HG03039 (cell line): Measurements from ENCODE around the gene SP1.
A peak's percentile ranks its signal among the peaks of the same experiment; 100 is the strongest.
"Not testable (repeated sequence)": the region's sequence is repeated elsewhere in the genome, so short reads cannot be mapped to it uniquely, and the experiment has no call there.

ENCODE experiments used
- ATAC-seq: cut with Tn5 transposase; IDR thresholded peaks from one replicate; pipeline ENCODE4 v1.9.1; 2021; ENCODE audit warnings: mild to moderate bottlenecking, moderate library complexity; ENCODE audit not compliant: unreplicated experiment

The SP1 gene

DNA sequence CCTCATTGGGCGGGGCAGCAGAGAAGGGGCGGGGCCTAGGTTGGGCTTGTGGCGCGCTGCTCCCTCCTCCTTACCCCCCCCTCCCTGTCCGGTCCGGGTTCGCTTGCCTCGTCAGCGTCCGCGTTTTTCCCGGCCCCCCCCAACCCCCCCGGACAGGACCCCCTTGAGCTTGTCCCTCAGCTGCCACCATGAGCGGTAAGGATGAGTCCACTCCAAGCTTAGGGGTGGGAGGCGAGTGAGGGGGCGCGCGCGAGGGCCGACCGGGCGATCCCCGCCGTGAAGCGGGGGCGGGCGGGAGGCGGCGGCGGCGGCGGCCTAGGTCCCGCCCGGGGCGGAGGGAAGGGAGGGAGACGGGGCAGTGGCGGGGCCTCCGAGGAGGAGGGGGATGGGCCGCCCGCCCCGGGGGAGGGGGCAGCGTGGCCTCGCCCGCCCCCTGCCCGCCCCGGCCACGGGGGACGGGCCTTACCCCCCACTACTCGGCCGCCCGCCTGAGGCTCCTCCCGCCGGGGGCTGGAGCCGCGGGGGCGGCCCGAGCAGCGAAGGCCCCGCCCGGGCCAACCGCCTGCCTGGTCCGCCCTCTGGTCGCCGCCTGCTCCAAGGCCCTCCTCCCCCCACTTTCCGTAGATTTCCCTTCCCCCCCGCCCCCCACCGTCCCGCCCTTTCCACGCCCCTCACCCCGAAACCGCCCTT lies at the start of gene SP1:
SP1 (plus strand) TSS at position 73 of the 690 bp plus-strand sequence; CDS start at position 189, 116 bp downstream.
- peak; percentile 38 for ATAC-seq

DNA sequence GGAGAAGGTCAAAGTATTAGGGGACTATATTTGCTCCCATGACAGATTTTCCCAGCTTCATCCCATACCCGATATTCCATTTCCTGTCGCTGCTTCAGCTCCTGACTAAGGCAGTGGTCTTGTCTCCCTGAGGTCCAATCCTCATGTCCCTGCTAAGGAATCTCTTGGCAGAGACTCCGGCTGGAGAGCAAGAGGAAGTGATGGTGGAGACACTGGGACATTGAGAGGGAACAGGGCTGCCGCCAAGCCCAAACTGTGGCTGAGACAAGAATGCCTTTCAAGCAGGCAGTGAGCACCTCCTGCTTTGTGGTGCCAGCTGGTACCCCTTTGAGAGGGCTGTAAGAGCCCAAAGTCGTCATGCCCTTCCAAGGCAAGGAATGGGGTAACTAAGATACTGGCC lies 49.3 kb upstream of the SP1 start:
- no peak for ATAC-seq

GRCh38 chr12:53332339-53332738 lies 47.6 kb upstream of the SP1 start:
- ATAC-seq: not testable (repeated sequence)

GRCh38 chr12:53332744-53333143 lies 47.2 kb upstream of the SP1 start:
- no peak for ATAC-seq

GRCh38 chr12:53333289-53333688 lies 46.7 kb upstream of the SP1 start:
- no peak for ATAC-seq

- ATAC-seq: no peak
These were observed 46.1 kb upstream of the SP1 start for GRCh38 chr12:53333845-53334244.

DNA sequence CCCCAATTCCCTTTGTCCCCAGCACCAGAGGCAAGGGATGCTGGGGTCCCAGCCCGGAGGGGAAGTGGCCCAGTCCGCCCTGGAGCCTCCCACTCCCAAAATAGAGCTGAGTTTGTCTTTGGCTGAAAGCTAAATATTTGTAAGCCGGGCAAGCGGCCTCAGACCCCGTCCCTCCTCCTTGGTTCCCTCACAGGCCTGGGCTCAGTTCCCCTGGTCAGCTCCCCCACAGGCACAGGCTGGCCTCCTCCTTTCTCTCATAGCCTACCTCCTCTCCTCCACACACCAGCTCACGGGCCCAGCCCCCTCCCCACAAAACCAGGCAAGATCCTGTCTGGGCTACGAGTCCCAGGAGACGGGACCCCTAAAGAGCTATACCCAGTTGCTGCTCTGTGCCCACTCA lies 45.2 kb upstream of the SP1 start:
- no peak for ATAC-seq

- no peak for ATAC-seq
These were observed 43.7 kb upstream of the SP1 start, which contains the start of gene SP7 for GRCh38 chr12:53336181-53336681. TSS of gene SP7 (minus strand) at chr12:53336354. CDS start at chr12:53335646, 708 bp downstream.

DNA sequence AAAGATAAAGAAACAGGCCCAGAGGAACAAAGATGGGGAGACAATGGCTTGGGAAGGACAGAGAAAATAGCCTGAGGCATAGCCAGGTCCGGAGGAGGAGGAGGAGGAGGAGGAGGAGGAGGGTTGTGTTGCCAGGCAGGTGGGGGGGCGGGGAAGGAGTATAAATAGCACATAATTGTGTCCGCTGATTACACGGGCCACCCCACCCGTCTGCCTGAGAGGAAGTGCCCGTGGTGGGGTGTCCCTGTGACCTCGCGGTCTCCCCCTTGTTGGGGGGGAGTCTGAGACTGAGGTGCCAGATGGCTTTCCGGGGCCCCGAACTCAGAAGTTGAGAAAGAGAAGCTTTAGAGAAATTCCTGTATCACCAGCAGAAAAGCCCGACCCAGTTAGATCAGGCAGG lies 42.0 kb upstream of the SP1 start:
- ATAC-seq: no peak

DNA sequence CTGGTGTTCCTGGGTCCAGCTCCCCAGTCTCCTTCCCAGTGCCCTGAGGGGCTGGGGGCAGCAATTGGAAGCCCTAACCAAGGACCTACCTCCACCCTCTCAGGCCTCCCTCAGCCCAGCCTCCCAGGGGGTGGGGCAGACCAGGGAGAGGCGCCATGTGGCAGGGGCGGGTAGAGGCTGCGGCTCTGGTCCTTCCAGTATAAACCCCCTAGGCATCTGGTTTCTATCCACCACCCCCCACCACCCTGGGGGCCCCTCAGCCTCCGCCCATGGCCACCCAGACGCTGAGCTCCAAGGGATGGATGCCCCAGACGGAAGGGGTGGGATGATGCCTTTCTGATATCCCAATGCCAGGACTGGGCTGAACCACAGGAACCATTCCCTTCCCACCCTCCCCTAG lies 41.1 kb upstream of the SP1 start:
- ATAC-seq: no peak

DNA sequence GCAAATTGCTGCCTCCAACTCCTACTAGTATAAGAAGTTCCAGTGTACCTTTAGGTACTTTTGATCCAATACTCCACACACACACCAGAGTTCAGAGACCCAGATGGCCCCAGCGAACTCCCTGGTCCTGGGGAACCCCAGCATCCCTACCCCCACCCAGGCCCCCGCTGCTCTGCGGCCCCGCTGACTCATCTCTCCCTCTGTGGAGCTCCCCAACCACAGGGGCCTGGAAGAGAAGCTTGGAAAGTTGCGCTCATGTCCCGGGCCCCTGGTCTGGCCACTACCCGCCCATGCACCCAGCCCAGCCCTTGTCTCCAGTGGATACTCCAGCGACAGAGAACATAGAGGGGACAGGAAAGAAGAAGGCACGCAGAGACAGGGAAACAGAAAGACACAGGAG lies 39.6 kb upstream of the SP1 start:
- ATAC-seq: no peak

DNA sequence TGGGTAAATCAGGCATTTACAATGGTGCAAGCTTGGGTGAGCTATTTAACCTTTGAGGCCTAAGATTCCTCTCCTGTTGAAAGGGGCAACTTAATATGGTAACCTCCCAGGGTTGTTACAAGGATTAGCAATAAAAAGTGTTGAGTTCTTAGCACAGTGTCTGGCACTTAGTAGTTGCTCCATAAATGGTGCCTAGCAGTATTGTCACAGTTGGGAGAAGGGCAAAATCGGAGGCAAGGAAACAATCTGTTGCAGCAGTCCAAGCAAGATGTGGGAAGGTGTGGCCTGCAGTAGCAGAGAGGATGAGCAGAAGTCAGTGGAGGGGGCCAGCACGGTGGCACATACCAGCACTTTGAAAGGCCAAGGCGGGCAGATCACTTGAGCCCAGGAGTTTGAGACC lies 36.5 kb upstream of the SP1 start:
- no peak for ATAC-seq

- ATAC-seq: no peak
These were observed 36.0 kb upstream of the SP1 start for GRCh38 chr12:53343969-53344368.

GRCh38 chr12:53344487-53344823 lies 35.5 kb upstream of the SP1 start:
- no peak for ATAC-seq

DNA sequence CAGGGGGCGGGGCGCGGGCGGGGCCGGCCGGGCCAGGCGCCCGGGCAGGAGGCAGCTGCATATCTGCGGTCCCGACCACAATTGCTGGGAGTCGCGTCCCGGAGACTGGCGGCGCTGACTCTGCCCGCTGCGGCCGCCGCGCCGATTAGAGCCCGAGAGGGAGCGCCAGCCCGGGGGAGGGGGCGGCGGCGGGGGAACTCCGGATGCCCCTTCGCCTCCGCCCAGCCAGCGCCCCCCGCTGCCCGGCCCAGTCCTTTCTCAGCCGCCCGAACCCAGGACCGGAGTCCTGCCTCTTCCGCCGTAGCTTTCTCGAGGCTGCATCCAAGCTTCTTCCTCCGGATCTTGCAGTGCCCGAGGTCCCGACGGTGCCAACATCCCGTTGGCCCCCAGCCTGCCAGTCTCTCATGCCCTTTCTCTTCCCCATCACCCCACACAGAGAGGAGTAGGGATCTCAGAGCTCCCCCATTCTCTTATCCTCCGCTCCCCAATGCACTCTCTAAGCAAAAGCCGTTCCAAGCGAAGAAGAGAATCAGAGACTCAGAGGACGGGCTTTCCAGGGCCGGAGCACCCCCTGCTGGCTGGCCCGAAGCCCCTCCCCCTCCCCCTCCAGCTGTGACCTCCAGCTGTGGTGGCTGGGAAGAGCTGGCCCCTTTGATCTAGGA lies 35.0 kb upstream of the SP1 start:
- peak; percentile 59 for ATAC-seq

DNA sequence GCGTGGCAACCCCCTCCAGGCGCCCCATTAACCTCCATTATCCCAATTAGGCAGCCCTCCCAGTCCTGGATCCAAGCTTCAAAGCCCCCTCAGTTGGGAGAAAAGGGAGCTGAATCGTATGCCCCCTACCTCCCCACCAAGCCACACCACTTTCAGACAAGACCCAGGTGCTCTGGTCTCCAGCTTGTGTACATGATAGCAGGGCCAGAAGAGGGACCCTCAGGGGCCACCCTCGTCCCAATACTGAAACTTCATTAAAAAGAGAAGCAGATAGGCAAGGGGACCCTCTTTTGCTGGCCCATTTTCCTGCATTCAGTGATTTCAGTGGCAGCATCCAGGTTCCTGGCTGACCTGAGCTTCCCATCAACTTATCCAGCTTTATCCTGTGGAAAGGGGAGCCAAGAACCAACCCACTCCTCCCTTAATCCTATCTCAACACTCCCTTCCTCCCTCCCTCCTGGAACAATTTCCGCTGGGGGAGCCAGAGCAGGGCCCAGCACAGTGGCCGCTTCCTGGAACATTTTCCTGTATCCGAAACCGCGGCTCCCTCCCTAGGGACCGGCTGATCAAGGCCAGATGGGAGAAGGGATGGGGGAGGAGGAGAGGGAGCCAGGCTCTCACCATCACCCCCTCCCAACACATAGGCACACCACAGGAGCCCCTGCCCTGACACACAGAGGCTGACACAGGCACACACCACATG lies 34.3 kb upstream of the SP1 start:
- no peak for ATAC-seq

DNA sequence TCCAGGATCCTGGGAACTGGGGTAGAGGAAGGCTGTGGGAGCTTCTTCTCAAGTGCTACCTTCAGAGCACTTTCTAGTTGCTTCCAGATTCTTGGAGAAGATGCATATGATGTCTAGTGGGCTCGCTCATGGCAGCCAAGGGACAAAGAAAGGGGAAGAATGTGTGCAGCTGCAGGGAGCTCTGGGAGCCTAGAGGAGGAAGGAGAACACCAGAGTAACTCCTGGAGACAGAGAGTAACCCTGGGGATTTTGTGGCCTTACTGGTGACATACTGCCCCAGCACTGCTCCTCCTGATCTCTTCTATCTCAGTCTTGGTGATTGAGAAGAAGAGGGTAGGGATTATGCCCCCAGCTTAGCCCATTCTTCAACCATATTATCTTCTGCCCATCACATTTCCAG lies 33.5 kb upstream of the SP1 start:
- no peak for ATAC-seq

- no peak for ATAC-seq
These were observed 32.1 kb upstream of the SP1 start for GRCh38 chr12:53347905-53348304.

- ATAC-seq: no peak
These were observed 27.4 kb upstream of the SP1 start for GRCh38 chr12:53352331-53353256.

- ATAC-seq: no peak
These were observed 26.7 kb upstream of the SP1 start for GRCh38 chr12:53353257-53353655.

DNA sequence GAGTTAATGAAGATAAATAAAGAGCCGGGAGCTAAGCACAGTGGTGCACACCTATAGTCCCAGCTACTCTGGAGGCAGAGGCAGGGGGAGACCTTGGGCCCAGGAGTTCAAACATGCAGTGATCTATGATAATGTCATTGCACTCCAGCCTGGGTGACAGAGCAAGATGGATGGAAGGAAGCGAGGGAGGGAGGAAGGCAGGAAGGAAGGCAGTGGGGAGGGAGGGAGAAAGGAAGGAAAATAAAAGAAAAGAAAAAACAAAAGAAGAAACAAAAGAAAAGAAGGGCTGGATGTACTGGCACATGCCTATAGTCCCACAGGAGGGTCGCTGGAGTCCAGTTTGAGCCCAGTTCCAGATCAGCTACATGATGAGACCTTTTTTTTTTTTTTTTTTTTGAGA lies 24.9 kb upstream of the SP1 start:
- ATAC-seq: no peak
